Heart right ventricle (tissue), 16 donors: Measurements from ENCODE around the gene SATB1. TPM values are rescaled to one million over a fixed set of nuclear protein-coding genes. Genes with fewer than 3 reads are reported as not detected.

Source experiments
- ATAC-seq, 8 donors: fragments of 200-7000 bp; cut with Tn5 transposase; one replicate each; pipeline ENCODE4 v1.9.1; 2020; ENCODE audit warnings: mild to moderate bottlenecking in 8 of 8, moderate library complexity in 8 of 8, moderate number of reproducible peaks in 1 of 8
- DNase-seq, 2 donors: peaks; one replicate each; pipeline ENCODE4 v3.0.0-alpha.2; 2020
- H3K27ac ChIP-seq, 10 donors: fragments of 200-600 bp; sonication (generic) in 2 of 10; one replicate each; pipeline versions ENCODE4 v1.5.0 to v1.8.0; 2020 to 2022; ENCODE audit warnings: mild to moderate bottlenecking in 3 of 10
- H3K27me3 ChIP-seq, 7 donors: fragments of 200-600 bp; one replicate each; pipeline ENCODE4 v1.8.0; 2021 to 2022; ENCODE audit warnings: mild to moderate bottlenecking in 2 of 7
- H3K36me3 ChIP-seq, 9 donors: fragments of 200-600 bp; sonication (generic) in 1 of 9; one replicate each; pipeline versions ENCODE4 v1.5.0 to v1.8.0; 2020 to 2022; ENCODE audit warnings: mild to moderate bottlenecking in 2 of 9
- H3K4me1 ChIP-seq, 9 donors: fragments of 200-600 bp; sonication (generic) in 1 of 9; one replicate each; pipeline versions ENCODE4 v1.5.0 to v1.8.0; 2020 to 2022; ENCODE audit warnings: mild to moderate bottlenecking in 4 of 9
- H3K4me3 ChIP-seq, 10 donors: fragments of 200-600 bp; sonication (generic) in 2 of 10; one replicate each; pipeline versions ENCODE4 v1.5.0 to v1.8.0; 2020 to 2022; ENCODE audit warnings: mild to moderate bottlenecking in 7 of 10, moderate library complexity in 2 of 10
- H3K9me3 ChIP-seq, 11 donors: fragments of 200-600 bp in 10 of 11; sonication (generic) in 2 of 11; one replicate each; pipeline versions ENCODE4 v1.5.0 to v1.8.0; 2013 to 2022; ENCODE audit warnings: mild to moderate bottlenecking in 2 of 11, control low read depth in 1 of 11, moderate library complexity in 1 of 11
- WGBS, 2 donors: extraction: QIAGEN DNeasy Blood & Tissue Kit; methylation state at CpG; one replicate each; pipeline ENCODE4 v1.1.7; 2013; ENCODE audit warnings: inconsistent platforms in 1 of 2; 5-methylcytosine and 5-hydroxymethylcytosine counted together
- intact Hi-C, 10 donors: fragments of 100-400 bp; cut with DNase I; formaldehyde crosslinking; loops; one replicate each; pipeline versions ENCODE4 v1.11.1 to v1.14.2; 2022
- polyA plus RNA-seq, 2 donors: library from polyadenylated mRNA; stranded (reverse); fragments of 200-250 nt; gene quantifications; one replicate each; pipeline ENCODE4 v1.2.3, GENCODE V29; 2013
- total RNA-seq, 10 donors: library from RNA; stranded (reverse); fragmentation: NEBNext Ultra II Directional in 3 of 10; extraction: Animal tissue kit (Norgen Biotek cat#: 25700) in 3 of 10; gene quantifications; one replicate each; pipeline versions ENCODE4 v1.2.1 to v1.2.4, GENCODE V29; 2021 to 2023
- TF ChIP-seq, protein P1 (sequence below), 9 donors: fragments of 200-600 bp; sonication (generic) in 2 of 9; IDR thresholded peaks; one replicate each; pipeline versions ENCODE4 v1.5.0 to v1.8.0; 2021 to 2022; ENCODE audit warnings: antibody characterized with exemption in 9 of 9, mild to moderate bottlenecking in 5 of 9, moderate library complexity in 1 of 9
- donor health status: Arrhythmogenic right ventricular cardiomyopathy.
- donor health status: ischemic (EF 13 %, LVEDD 7.1; RV severe dilation, severe dysfunction).
- donor health status: healthy with polysubstance abuse.
- donor health status: DM: no; HTN: yes; CAD: no.
- donor health status: DM: no; HTN: no; CAD: no.
- donor health status: ischemic (EF 25% LVEDD 6.9; RV normal size, moderate dysfunction).
- donor health status: ischemic (EF 25% LVEDD 5.7; RV mildly dilated, moderate dysfunction).
- donor health status: healthy.
- donor health status: DM: yes; HTN: yes; CAD: no.
- donor health status: Ischemic cardiomyopathy.
- donor health status: ischemic (EF 35%, LVEDD 5.7; RV mildly dilated, moderate dysfunction).
- donor health status: nonischemic (EF 11% LVEDD 7.7; RV severe dilation, severe dysfunction).
- donor health status: DM: yes; HTN: yes; CAD: no.
- donor health status: PGD.
- donor health status: ischemic (EF 29% LVEDD 5.4; RV normal size, mild dysfunction).
- donor health status: nonischemic (EF 23%, LVEDD 6.1; RV moderate dilation, normal function).

Gene SATB1
- total and polyA plus RNA-seq, 12 donors = 8.8 to 73.7 (median 49.5) TPM

DNA sequence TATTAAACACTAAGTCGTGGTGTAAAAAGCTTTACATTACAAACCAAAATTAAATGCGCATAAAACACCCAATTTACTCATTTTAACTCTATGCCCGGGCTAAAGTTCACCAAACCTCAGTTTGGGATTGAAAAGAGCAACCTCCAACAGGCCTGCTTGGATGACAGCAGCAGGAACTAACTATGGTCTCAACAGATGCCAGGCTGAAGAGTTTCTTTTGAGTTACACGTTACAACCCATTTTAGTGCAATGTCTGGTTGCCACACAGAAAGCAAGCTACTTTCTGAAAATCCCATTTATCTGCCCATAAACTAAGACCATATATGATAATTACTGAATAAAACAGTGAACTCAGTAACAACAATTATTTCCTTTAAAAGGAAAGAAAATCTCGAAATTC, 2.2 kb downstream of the SATB1 start:
- intact Hi-C loops = no loop called here
- DNase-seq = no peak
- Histone ChIP-seq H3K9me3 (no peaks in the 10 kb centered on the region), H3K4me1 (peaks cover 0 to 54% (median 14%) of the 10 kb centered on the region in 9 donors), H3K27me3 (no peaks in the 10 kb centered on the region), H3K27ac (peak overlapping the region in 9 of 10 donors; percentile 89 to 96 (median 93)), H3K36me3 (peaks cover 0 to 27% (median 0%) of the 10 kb centered on the region in 9 donors), H3K4me3 (peak overlapping the region in 9 of 10 donors; percentile 50 to 87 (median 83))
- ATAC-seq = no peak
- TF ChIP-seq, protein P1, sequence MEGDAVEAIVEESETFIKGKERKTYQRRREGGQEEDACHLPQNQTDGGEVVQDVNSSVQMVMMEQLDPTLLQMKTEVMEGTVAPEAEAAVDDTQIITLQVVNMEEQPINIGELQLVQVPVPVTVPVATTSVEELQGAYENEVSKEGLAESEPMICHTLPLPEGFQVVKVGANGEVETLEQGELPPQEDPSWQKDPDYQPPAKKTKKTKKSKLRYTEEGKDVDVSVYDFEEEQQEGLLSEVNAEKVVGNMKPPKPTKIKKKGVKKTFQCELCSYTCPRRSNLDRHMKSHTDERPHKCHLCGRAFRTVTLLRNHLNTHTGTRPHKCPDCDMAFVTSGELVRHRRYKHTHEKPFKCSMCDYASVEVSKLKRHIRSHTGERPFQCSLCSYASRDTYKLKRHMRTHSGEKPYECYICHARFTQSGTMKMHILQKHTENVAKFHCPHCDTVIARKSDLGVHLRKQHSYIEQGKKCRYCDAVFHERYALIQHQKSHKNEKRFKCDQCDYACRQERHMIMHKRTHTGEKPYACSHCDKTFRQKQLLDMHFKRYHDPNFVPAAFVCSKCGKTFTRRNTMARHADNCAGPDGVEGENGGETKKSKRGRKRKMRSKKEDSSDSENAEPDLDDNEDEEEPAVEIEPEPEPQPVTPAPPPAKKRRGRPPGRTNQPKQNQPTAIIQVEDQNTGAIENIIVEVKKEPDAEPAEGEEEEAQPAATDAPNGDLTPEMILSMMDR (IDR thresholded peaks at IDR 0.05) = no peak
- WGBS, 2 donors = 25 to 26% methylated on average over 5 of the region's 5 CpGs

DNA sequence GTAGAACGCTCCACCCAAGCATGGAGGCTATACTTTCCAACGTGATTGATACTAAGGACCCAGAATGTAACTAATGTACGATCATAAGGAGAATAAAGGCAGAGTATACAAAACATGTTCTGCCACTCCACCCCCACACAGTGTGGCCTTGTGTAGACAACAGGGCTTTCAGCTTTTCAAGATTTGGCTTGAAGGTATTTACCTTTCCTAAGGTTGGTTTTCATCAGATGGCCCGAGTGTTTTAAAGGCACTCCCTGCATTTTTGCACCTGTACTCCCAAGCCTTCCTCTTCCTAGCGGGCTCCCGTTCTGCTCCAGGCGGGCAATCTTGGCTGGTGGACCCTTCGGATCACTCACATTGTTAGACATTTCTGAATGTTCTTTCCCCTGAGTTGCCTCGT, 4.6 kb downstream of the SATB1 start:
- Histone ChIP-seq H3K4me3 (no peak overlapping the region), H3K4me1 (peaks cover 0 to 48% (median 13%) of the 10 kb centered on the region in 9 donors), H3K9me3 (no peaks in the 10 kb centered on the region), H3K27me3 (no peaks in the 10 kb centered on the region), H3K27ac (peak overlapping the region in 4 of 10 donors; percentile 4 to 77 (median 67)), H3K36me3 (peaks cover 0 to 49% (median 6%) of the 10 kb centered on the region in 9 donors)
- DNase-seq (no peak), ATAC-seq (no peak)
- intact Hi-C loops = no loop called here
- WGBS, 2 donors = 90 to 93% methylated on average over 9 of the region's 9 CpGs
- TF ChIP-seq, protein P1 (IDR thresholded peaks at IDR 0.05) = no peak

DNA sequence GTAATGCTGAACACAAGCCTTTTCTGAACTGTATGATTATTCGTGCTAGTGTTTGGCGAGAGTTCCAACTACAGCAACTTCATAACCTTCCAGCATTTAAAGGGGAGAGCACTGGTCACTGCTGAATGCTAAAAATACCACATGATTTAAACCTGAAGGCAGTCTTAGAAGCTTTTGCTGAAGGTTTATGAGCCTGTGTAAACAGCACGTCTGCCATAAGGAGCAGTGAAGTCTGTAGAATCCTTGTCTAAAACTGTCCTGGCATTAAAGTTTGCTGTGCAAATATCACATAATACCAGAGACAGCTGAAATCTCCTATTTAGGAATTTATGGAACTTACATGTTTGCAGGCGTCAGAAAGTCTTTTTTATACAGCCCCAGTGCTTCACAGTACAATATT, 5.9 kb downstream of the SATB1 start:
- peak overlapping the region in 4 of 10 donors; percentile 4 to 25 (median 9) for H3K4me3 ChIP-seq
- H3K27ac ChIP-seq = peak overlapping the region in 6 of 10 donors; percentile 41 to 77 (median 71)
- peaks cover 0 to 48% (median 13%) of the 10 kb centered on the region in 9 donors for H3K4me1 ChIP-seq
- intact Hi-C loops = no loop called here
- WGBS, 2 donors = 37 to 48% methylated on average over 4 of the region's 4 CpGs
- no peak for DNase-seq
- TF ChIP-seq, protein P1 (IDR thresholded peaks at IDR 0.05) = no peak
- H3K9me3 ChIP-seq = no peaks in the 10 kb centered on the region
- H3K36me3 ChIP-seq = peaks cover 0 to 63% (median 9%) of the 10 kb centered on the region in 9 donors
- peak; percentile 57 to 89 (median 80) for ATAC-seq
- no peaks in the 10 kb centered on the region for H3K27me3 ChIP-seq

DNA sequence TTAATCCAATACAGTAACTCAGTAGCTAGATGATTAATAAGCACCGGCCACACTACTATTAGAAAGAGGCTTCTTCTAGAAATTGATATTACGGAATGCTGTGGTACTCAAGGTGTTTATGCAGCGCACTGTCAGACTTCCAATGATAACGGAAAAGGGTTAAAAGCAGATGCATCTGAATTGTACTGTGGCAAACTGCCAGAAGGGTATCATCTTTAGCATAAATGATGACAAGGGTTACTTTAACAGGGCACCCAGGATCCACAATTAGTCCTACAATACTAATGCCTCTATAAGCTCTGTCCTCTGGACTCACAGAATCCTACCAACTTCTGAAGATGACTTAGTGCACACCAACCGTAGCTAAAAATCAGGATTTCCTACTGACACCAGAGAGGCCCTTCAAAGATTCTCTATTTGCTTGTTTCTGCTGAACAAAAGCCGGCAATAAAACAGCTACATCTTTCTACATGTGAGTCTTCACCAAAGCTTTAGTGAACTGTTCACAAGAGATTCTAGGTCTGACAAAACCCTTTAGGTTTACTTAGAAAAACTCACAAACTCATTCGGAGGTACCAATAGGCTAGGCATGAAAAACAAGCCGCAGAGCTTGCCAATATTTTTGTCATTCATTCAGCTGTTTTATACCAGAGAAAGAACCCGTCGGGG, 7.1 kb downstream of the SATB1 start:
- Histone ChIP-seq H3K4me1 (peaks cover 0 to 45% (median 11%) of the 10 kb centered on the region in 9 donors), H3K9me3 (no peaks in the 10 kb centered on the region), H3K4me3 (no peak overlapping the region), H3K27ac (peak overlapping the region in 3 of 10 donors; percentile 66 to 77 (median 68)), H3K36me3 (peaks cover 0 to 75% (median 9%) of the 10 kb centered on the region in 9 donors), H3K27me3 (no peaks in the 10 kb centered on the region)
- WGBS, 2 donors = 88% methylated on average over 10 of the region's 10 CpGs
- intact Hi-C loops = no loop called here
- TF ChIP-seq, protein P1 (IDR thresholded peaks at IDR 0.05) = no peak
- ATAC-seq (no peak), DNase-seq (no peak)
